Endothelial cell of umbilical vein (primary cell): ENCODE data around the gene TMPRSS4. TPM values are rescaled to one million over a fixed set of nuclear protein-coding genes. Genes with fewer than 3 reads are reported as not detected.

Experiments
- BruUV-seq: library from RNA; stranded (reverse); fragments of 400-500 nt; replicated peaks from 2 replicates; lab custom pipeline; 2021; lab: Mats Ljungman, UMichigan
- CTCF ChIA-PET: fragments of 300-600, 350-600 bp; sonication (Branson Sonifier 250); formaldehyde crosslinking; loops from one replicate; lab custom pipeline; 2021; ENCODE audit warnings: antibody characterized with exemption, inconsistent platforms; lab: Charles Lee
- POLR2A ChIA-PET: fragments of 300-600, 350-600 bp; sonication (Branson Sonifier 250); formaldehyde crosslinking; loops from one replicate; lab custom pipeline; 2021; ENCODE audit warnings: antibody characterized with exemption, inconsistent platforms; lab: Charles Lee
- DNase-seq: peaks from one replicate; pipeline ENCODE4 v3.0.0-alpha.2; 2011; ENCODE audit warnings: low read depth, low spot score
- FAIRE-seq: peaks from 2 replicates; lab custom pipeline; 2011; peaks lifted over from hg19 to GRCh38; lab: Jason Lieb, UNC
- H2AFZ ChIP-seq: 2 replicates; pipeline ENCODE4 v1.6.0; 2012; ENCODE audit warnings: low read depth, low read length, control low read depth, inconsistent platforms
- H3K27ac ChIP-seq: 2 replicates; pipeline ENCODE4 v1.5.1; 2011; ENCODE audit warnings: low read depth, mild to moderate bottlenecking, control low read depth, low read length, moderate library complexity; ENCODE audit not compliant: insufficient read depth
- H3K27me3 ChIP-seq, 2 experiments: 2 replicates each; pipeline versions ENCODE4 v1.6.0 to v1.6.1; 2011; ENCODE audit warnings: low read length in 2 of 2, mixed read lengths in 1 of 2; ENCODE audit not compliant: control insufficient read depth in 2 of 2, insufficient read depth in 2 of 2
- H3K36me3 ChIP-seq, 2 experiments: 2 replicates in 1 of 2; 3 replicates in 1 of 2; pipeline ENCODE4 v1.5.1; 2011; ENCODE audit warnings: low read length in 2 of 2, mild to moderate bottlenecking in 1 of 2, moderate library complexity in 1 of 2; ENCODE audit not compliant: control insufficient read depth in 2 of 2, insufficient read depth in 2 of 2; ENCODE audit errors: extremely low read depth in 1 of 2
- H3K4me1 ChIP-seq: 3 replicates; pipeline ENCODE4 v1.5.1; 2011; ENCODE audit warnings: mild to moderate bottlenecking, low read length; ENCODE audit not compliant: control insufficient read depth, insufficient read depth; ENCODE audit errors: extremely low read depth
- H3K4me2 ChIP-seq: 2 replicates; pipeline ENCODE4 v1.6.1; 2011; ENCODE audit warnings: low read length, control low read depth, mixed read lengths; ENCODE audit not compliant: insufficient read depth
- H3K4me3 ChIP-seq, 3 experiments: fragments of 200-600 bp in 1 of 3; sonication (generic), shearing (Covaris generic) in 1 of 3; replicated peaks in 1 of 3; 2 replicates each; pipeline ENCODE4 v1.5.1; 2011 to 2016; ENCODE audit warnings: control low read depth in 3 of 3, low read length in 3 of 3, mild to moderate bottlenecking in 2 of 3, inconsistent platforms in 1 of 3, low read depth in 1 of 3, moderate library complexity in 1 of 3; ENCODE audit not compliant: insufficient read depth in 1 of 3
- H3K79me2 ChIP-seq: 2 replicates; pipeline ENCODE4 v1.6.0; 2012; ENCODE audit warnings: low read length, inconsistent platforms; ENCODE audit not compliant: control insufficient read depth, insufficient read depth
- H3K9ac ChIP-seq: replicated peaks from 2 replicates; pipeline ENCODE3; 2011; ENCODE audit warnings: low read length, control low read depth; ENCODE audit not compliant: insufficient read depth; ENCODE audit errors: extremely low read depth
- H3K9me1 ChIP-seq: replicated peaks from 3 replicates; pipeline ENCODE4 v1.6.0; 2011; ENCODE audit warnings: mild to moderate bottlenecking, low read length; ENCODE audit not compliant: control insufficient read depth, insufficient read depth; ENCODE audit errors: extremely low read depth
- H3K9me3 ChIP-seq: replicated peaks from 2 replicates; pipeline ENCODE4 v1.5.1; 2012; ENCODE audit warnings: low read length, inconsistent platforms; ENCODE audit not compliant: control insufficient read depth, insufficient read depth
- H4K20me1 ChIP-seq: replicated peaks from 2 replicates; pipeline ENCODE3; 2011; ENCODE audit warnings: mild to moderate bottlenecking, low read length; ENCODE audit not compliant: control insufficient read depth, insufficient read depth; ENCODE audit errors: extremely low read depth
- EZH2 ChIP-seq: IDR thresholded peaks from 2 replicates; pipeline ENCODE4 v1.6.1; 2012; ENCODE audit warnings: borderline replicate concordance, low read depth, mild to moderate bottlenecking, moderate library complexity, low read length, inconsistent platforms; ENCODE audit not compliant: severe bottlenecking
- FOS ChIP-seq: IDR thresholded peaks from 2 replicates; pipeline ENCODE4 v1.6.1; 2011; ENCODE audit warnings: mild to moderate bottlenecking, low read length, moderate library complexity, borderline replicate concordance; ENCODE audit not compliant: insufficient read depth
- GATA2 ChIP-seq: IDR thresholded peaks from 2 replicates; pipeline ENCODE4 v1.7.0; 2011; ENCODE audit warnings: low read depth, mild to moderate bottlenecking, moderate library complexity, mixed read lengths, low read length; ENCODE audit not compliant: insufficient read length, insufficient read depth
- POLR2A ChIP-seq: IDR thresholded peaks from 2 replicates; pipeline ENCODE4 v1.6.1; 2012; ENCODE audit warnings: low read depth, mild to moderate bottlenecking, control low read depth, low read length
- dilution Hi-C: fragments of 300-500 bp; cut with MboI; formaldehyde crosslinking; loops from one replicate; pipeline ENCODE4 v1.15.0; 2019; ENCODE audit warnings: low sequenced_read_pairs; ENCODE audit not compliant: extremely low pct_ligation_motif_present
- intact Hi-C: fragments of 100-400 bp; cut with micrococcal nuclease; formaldehyde crosslinking; loops from one replicate; pipeline ENCODE4 v1.10.0; 2022
- polyA plus RNA-seq, 4 experiments: library from polyadenylated mRNA; depleted of rRNA in 3 of 4; stranded (reverse) in 3 of 4; unstranded in 1 of 4; fragments of >200 nt; gene quantifications; 2 replicates each; pipeline versions ENCODE4 v1.2.1 to v1.2.3, GENCODE V29; 2011 to 2012; ENCODE audit warnings: missing spikeins in 1 of 4
- total RNA-seq: library from RNA; stranded (reverse); gene quantifications from 2 replicates; pipeline ENCODE4 v1.2.3, GENCODE V29; 2021
- TF ChIP-seq, protein P1 (sequence below): IDR thresholded peaks from 2 replicates; pipeline ENCODE4 v1.6.1; 2011; ENCODE audit not compliant: insufficient read depth, insufficient read length

The TMPRSS4 gene
- total and polyA plus RNA-seq, 2 donors (not counting 3 experiments of a cell fraction or from before 2014, with no cell fraction given) = not detected

DNA sequence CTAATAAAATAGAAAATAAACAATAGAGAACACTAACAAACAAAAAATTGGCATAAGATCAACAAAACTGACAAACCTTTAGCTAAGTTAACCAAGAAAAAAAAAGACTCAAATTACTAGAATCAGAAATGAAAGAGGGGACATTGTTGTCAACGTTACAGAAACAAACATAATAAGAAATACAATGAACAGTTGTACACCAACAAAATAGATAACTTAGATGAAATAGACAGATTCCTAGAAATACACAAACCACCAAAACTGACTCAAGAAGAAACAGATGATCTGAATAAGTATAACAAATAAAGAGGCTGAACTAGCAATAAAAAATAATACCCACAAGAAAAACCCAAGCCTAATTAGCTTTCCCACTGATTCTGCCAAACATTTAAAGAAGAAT lies 34.7 kb upstream of the TMPRSS4 start:
- no peaks in the 10 kb centered on the region for H3K36me3 ChIP-seq
- no peak overlapping the region for H3K4me2 ChIP-seq
- no peaks in the 10 kb centered on the region for H3K79me2 ChIP-seq
- H3K9me3 ChIP-seq = no peaks in the 10 kb centered on the region
- ChIA-PET CTCF (interaction anchor here (0.6 to 1.8 kb wide), 3 partner anchors 11 to 1487 kb away, joined by 3 to 7 read pairs (median 5); no protein-coding TSS in a partner anchor), POLR2A (no interaction called here)
- no peaks in the 10 kb centered on the region for H3K4me1 ChIP-seq
- FAIRE-seq (no peak), DNase-seq (no peak)
- H3K9me1 ChIP-seq = no peaks in the 10 kb centered on the region
- H3K27me3 ChIP-seq = peaks cover 11 to 19% of the 10 kb centered on the region in 2 experiments
- H3K9ac ChIP-seq = no peak overlapping the region
- no TSS peak for BruUV-seq
- H3K27ac ChIP-seq = no peak overlapping the region
- intact Hi-C loops (no loop called here), dilution Hi-C loops (no loop called here)
- H2AFZ ChIP-seq = no peak overlapping the region
- no peak for TF ChIP-seq POLR2A
- no peak for TF ChIP-seq FOS
- no peak for TF ChIP-seq GATA2
- no peaks in the 10 kb centered on the region for H4K20me1 ChIP-seq
- H3K4me3 ChIP-seq = no peak overlapping the region

DNA sequence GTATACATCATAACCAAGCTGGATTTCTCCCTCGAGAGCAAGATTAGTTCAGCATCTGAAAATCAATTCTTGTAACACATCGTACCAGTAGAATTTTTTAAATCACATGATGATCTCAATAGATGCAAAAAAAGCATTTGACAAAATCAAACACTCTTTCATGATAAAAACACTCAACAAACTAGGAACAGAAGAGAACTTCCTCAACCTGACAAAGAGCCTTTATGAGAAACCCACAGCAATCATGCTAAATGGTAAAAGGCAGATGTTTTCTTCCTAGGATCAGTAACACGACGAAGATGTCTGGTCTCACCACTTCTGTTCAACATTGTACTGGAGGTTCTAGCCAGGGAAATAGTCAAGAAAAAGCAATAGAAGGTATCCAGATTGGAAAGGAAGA lies 34.1 kb upstream of the TMPRSS4 start:
- ChIA-PET POLR2A (no interaction called here), CTCF (interaction anchor here (1.8 kb wide), 1 partner anchor 235 kb away, joined by 5 read pairs; no protein-coding TSS in a partner anchor)
- Histone ChIP-seq H3K4me1 (no peaks in the 10 kb centered on the region), H3K4me3 (no peak overlapping the region), H3K4me2 (no peak overlapping the region), H3K27ac (no peak overlapping the region), H3K79me2 (no peaks in the 10 kb centered on the region), H4K20me1 (no peaks in the 10 kb centered on the region), H3K9me3 (no peaks in the 10 kb centered on the region), H2AFZ (no peak overlapping the region), H3K27me3 (peaks cover 15 to 19% of the 10 kb centered on the region in 2 experiments), H3K9ac (no peak overlapping the region), H3K36me3 (no peaks in the 10 kb centered on the region), H3K9me1 (no peaks in the 10 kb centered on the region)
- BruUV-seq = no TSS peak
- intact Hi-C loops = no loop called here
- TF ChIP-seq GATA2 (no peak), EZH2 (no peak), POLR2A (no peak)
- TF ChIP-seq, protein P1, sequence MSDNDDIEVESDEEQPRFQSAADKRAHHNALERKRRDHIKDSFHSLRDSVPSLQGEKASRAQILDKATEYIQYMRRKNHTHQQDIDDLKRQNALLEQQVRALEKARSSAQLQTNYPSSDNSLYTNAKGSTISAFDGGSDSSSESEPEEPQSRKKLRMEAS = no peak
- dilution Hi-C loops = no loop called here
- FAIRE-seq (no peak), DNase-seq (no peak)
